Cardiac ventricle fibroblast (primary cell): ENCODE measurements around the gene DZIP1. TPM values are rescaled to one million over a fixed set of nuclear protein-coding genes. Genes with fewer than 3 reads are reported as not detected.

Experiments
- total RNA-seq: library from RNA; depleted of rRNA; stranded (reverse); fragments of >200 nt; gene quantifications from 2 replicates; pipeline ENCODE4 v1.2.3, GENCODE V29; 2015

Gene DZIP1
- 30.5 and 47.3 TPM in 2 replicates for total RNA-seq

GRCh38 chr13:95644601-95645052, at the start of gene DZIP1:
Gene DZIP1, minus strand, starts transcription at chr13:95644706. Its CDS starts 2,677 bp downstream, at chr13:95642029.

GRCh38 chr13:95676762-95677563, 32.5 kb upstream of the DZIP1 start, which contains the start of gene DNAJC3:
Gene DNAJC3, plus strand, starts transcription at chr13:95677139. Its CDS starts 117 bp downstream, at chr13:95677256.

GRCh38 chr13:95552539-95553441, 91.7 kb downstream of the DZIP1 start, which contains the start of gene CLDN10:
Gene CLDN10, plus strand, starts transcription at chr13:95552720. Its CDS starts 34 bp downstream, at chr13:95552754.

Other genes starting within 250 kb of the DZIP1 start
- gene CLDN10, start 92.0 kb downstream of the DZIP1 start, total RNA-seq, result not detected in 2 replicates
- 44.2 and 51.9 TPM in 2 replicates for gene DNAJC3, start 32.4 kb upstream of the DZIP1 start, total RNA-seq